ENCODE results near the gene SDK1. TPM values are rescaled to one million over a fixed set of nuclear protein-coding genes. Genes with fewer than 3 reads are reported as not detected.
A peak's percentile ranks its signal among the peaks of the same experiment; 100 is the strongest.

The SDK1 gene
- total and polyA plus RNA-seq, 11 donors = 2.2 to 5.8 (median 3.4) TPM

- H3K4me3 ChIP-seq = no peak overlapping the region
- 79 to 95% (median 87%) methylated on average over 10 to 11 of the region's 11 CpGs for WGBS, 4 donors
- H3K27ac ChIP-seq = no peak overlapping the region
- DNase-seq (peak in 1 of 5 donors; percentile 53), ATAC-seq (no peak)
- no peaks in the 10 kb centered on the region for H3K9me3 ChIP-seq
- no peaks in the 10 kb centered on the region for H3K4me1 ChIP-seq
- H3K36me3 ChIP-seq = no peaks in the 10 kb centered on the region
- no peaks in the 10 kb centered on the region for H3K27me3 ChIP-seq
- intact Hi-C loops (cut with DNase I) = no loop called here
- TF ChIP-seq POLR2A (IDR thresholded peaks at IDR 0.05) = no peak
- TF ChIP-seq, protein P1, sequence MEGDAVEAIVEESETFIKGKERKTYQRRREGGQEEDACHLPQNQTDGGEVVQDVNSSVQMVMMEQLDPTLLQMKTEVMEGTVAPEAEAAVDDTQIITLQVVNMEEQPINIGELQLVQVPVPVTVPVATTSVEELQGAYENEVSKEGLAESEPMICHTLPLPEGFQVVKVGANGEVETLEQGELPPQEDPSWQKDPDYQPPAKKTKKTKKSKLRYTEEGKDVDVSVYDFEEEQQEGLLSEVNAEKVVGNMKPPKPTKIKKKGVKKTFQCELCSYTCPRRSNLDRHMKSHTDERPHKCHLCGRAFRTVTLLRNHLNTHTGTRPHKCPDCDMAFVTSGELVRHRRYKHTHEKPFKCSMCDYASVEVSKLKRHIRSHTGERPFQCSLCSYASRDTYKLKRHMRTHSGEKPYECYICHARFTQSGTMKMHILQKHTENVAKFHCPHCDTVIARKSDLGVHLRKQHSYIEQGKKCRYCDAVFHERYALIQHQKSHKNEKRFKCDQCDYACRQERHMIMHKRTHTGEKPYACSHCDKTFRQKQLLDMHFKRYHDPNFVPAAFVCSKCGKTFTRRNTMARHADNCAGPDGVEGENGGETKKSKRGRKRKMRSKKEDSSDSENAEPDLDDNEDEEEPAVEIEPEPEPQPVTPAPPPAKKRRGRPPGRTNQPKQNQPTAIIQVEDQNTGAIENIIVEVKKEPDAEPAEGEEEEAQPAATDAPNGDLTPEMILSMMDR (IDR thresholded peaks at IDR 0.05) = no peak
Measured at GRCh38 chr7:4138866-4139265, 837.8 kb downstream of the SDK1 start.

- 55 to 65% (median 65%) methylated on average over 20 to 21 of the region's 21 CpGs for WGBS, 4 donors
- Histone ChIP-seq H3K36me3 (no peaks in the 10 kb centered on the region), H3K4me1 (peaks cover 0 to 4% (median 0%) of the 10 kb centered on the region in 12 donors), H3K9me3 (no peaks in the 10 kb centered on the region), H3K27ac (no peak overlapping the region), H3K4me3 (no peak overlapping the region), H3K27me3 (peaks cover 0 to 8% (median 0%) of the 10 kb centered on the region in 9 donors)
- intact Hi-C loops (cut with DNase I) = no loop called here
- DNase-seq = peak in 1 of 5 donors; percentile 14
- TF ChIP-seq, protein P1 (IDR thresholded peaks at IDR 0.05) = no peak
- TF ChIP-seq POLR2A (IDR thresholded peaks at IDR 0.05) = no peak
- ATAC-seq = no peak
Measured at GRCh38 chr7:4139656-4140625, 838.9 kb downstream of the SDK1 start.

- peaks cover 0 to 8% (median 0%) of the 10 kb centered on the region in 9 donors for H3K27me3 ChIP-seq
- DNase-seq (peak in 1 of 5 donors; percentile 31), ATAC-seq (no peak)
- H3K4me1 ChIP-seq = peaks cover 0 to 4% (median 0%) of the 10 kb centered on the region in 12 donors
- no peaks in the 10 kb centered on the region for H3K9me3 ChIP-seq
- TF ChIP-seq, protein P1 (IDR thresholded peaks at IDR 0.05) = no peak
- TF ChIP-seq POLR2A (IDR thresholded peaks at IDR 0.05) = no peak
- intact Hi-C loops (cut with DNase I) = no loop called here
- no peak overlapping the region for H3K4me3 ChIP-seq
- no peaks in the 10 kb centered on the region for H3K36me3 ChIP-seq
- 81 to 86% (median 82%) methylated on average over 5 of the region's 5 CpGs for WGBS, 4 donors
- no peak overlapping the region for H3K27ac ChIP-seq
Measured at GRCh38 chr7:4140933-4141332, 839.9 kb downstream of the SDK1 start.

DNA sequence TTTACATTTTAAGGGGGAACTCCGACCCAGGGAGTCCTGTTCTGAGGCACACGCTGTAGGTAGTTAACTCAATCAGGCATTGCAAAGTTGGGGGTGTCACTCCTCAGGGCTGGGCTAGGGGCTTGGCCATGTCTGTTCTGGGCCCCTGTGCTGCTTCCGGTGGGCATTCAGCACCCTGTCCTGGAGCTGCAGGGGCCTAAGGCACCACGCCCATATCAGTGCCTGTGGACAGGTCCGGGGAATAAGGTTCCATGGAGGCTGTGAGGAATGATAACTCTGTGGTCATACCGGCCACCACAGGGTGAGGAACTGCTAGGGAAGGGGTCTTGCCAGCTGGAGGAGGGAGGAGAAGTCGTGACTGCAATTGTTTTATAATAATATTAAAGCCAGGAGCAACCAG lies 842.0 kb downstream of the SDK1 start:
- 84 to 95% (median 93%) methylated on average over 7 of the region's 7 CpGs for WGBS, 4 donors

More for the DNA sequence above, 842.0 kb downstream of the SDK1 start:
- intact Hi-C loops (cut with DNase I) = no loop called here
- Histone ChIP-seq H3K36me3 (no peaks in the 10 kb centered on the region), H3K27ac (no peak overlapping the region), H3K27me3 (peaks cover 0 to 8% (median 0%) of the 10 kb centered on the region in 9 donors), H3K9me3 (no peaks in the 10 kb centered on the region), H3K4me1 (peaks cover 0 to 4% (median 0%) of the 10 kb centered on the region in 12 donors), H3K4me3 (no peak overlapping the region)
- TF ChIP-seq, protein P1 (IDR thresholded peaks at IDR 0.05) = no peak
- TF ChIP-seq POLR2A (IDR thresholded peaks at IDR 0.05) = no peak
- DNase-seq = peak in 1 of 5 donors; percentile 3
- no peak for ATAC-seq
